Gastroesophageal sphincter (tissue), 3 donors: Measurements from ENCODE around the gene CNKSR3.

ENCODE experiments used
- CTCF ChIP-seq, 4 experiments: fragments of 200-600 bp in 2 of 4; fragments of 450-650 bp in 2 of 4; sonication (generic) in 1 of 4; IDR thresholded peaks; one replicate each; pipeline ENCODE4 v1.5.1; 2017 to 2019; ENCODE audit warnings: antibody characterized with exemption in 4 of 4, mild to moderate bottlenecking in 2 of 4, moderate library complexity in 2 of 4
- POLR2A ChIP-seq, 2 donors: fragments of 450-650 bp; IDR thresholded peaks; one replicate each; pipeline ENCODE4 v1.6.1; 2017; ENCODE audit warnings: antibody characterized with exemption in 2 of 2, mild to moderate bottlenecking in 2 of 2, moderate library complexity in 1 of 2

GRCh38 chr6:154356113-154356512 is 154.4 kb downstream of the CNKSR3 start:
- TF ChIP-seq POLR2A (IDR thresholded peaks at IDR 0.05) (no peak), CTCF (IDR thresholded peaks at IDR 0.05) (no peak)
